MM.1S (cell line): ENCODE measurements around the gene DCHS2.

ENCODE experiments used
- DNase-seq: peaks from one replicate; pipeline ENCODE4 v3.0.0-alpha.2; 2015
- H2AFZ ChIP-seq: fragments of 300-600 bp; sonication (generic); 2 replicates; pipeline ENCODE4 v1.6.0; 2016; ENCODE audit warnings: antibody characterized with exemption, low read length
- H3F3A ChIP-seq: fragments of 300-600 bp; sonication (generic); 2 replicates; pipeline ENCODE4 v1.6.1; 2016; ENCODE audit warnings: mild to moderate bottlenecking, antibody characterized with exemption, low read length, moderate library complexity, mixed read lengths; ENCODE audit not compliant: insufficient read depth
- H3K27ac ChIP-seq: fragments of 300-600 bp; sonication (generic); 2 replicates; pipeline ENCODE4 v1.5.1; 2016; ENCODE audit warnings: mild to moderate bottlenecking, low read length
- H3K27me3 ChIP-seq: fragments of 300-600 bp; sonication (generic); replicated peaks from 2 replicates; pipeline ENCODE4 v1.6.0; 2016; ENCODE audit warnings: low read length; ENCODE audit not compliant: insufficient read depth
- H3K36me3 ChIP-seq: fragments of 300-600 bp; sonication (generic); replicated peaks from 2 replicates; pipeline ENCODE4 v1.6.1; 2016; ENCODE audit warnings: mild to moderate bottlenecking, low read length, mixed read lengths; ENCODE audit not compliant: insufficient read depth
- H3K4me1 ChIP-seq: fragments of 300-600 bp; sonication (generic); 2 replicates; pipeline ENCODE4 v1.6.1; 2016; ENCODE audit warnings: low read length, mixed read lengths
- H3K4me2 ChIP-seq: fragments of 300-600 bp; sonication (generic); 2 replicates; pipeline ENCODE4 v1.6.0; 2016; ENCODE audit warnings: low read depth, low read length
- H3K4me3 ChIP-seq: fragments of 300-600 bp; sonication (generic); 2 replicates; pipeline ENCODE4 v1.5.1; 2016; ENCODE audit warnings: low read length, mixed read lengths
- H3K79me2 ChIP-seq: fragments of 300-600 bp; sonication (generic); 2 replicates; pipeline ENCODE4 v1.6.1; 2016; ENCODE audit warnings: mixed run types, low read length, mixed read lengths
- H3K9ac ChIP-seq: fragments of 300-600 bp; sonication (generic); 2 replicates; pipeline ENCODE4 v1.6.1; 2016; ENCODE audit warnings: low read length, mixed read lengths
- H3K9me2 ChIP-seq: fragments of 300-600 bp; sonication (generic); replicated peaks from 2 replicates; pipeline ENCODE4 v1.6.1; 2016; ENCODE audit warnings: mild to moderate bottlenecking, low read length, mixed read lengths; ENCODE audit not compliant: insufficient read depth
- H3K9me3 ChIP-seq: fragments of 300-600 bp; sonication (generic); replicated peaks from 2 replicates; pipeline ENCODE4 v1.6.1; 2016; ENCODE audit warnings: mild to moderate bottlenecking, low read length, mixed read lengths; ENCODE audit not compliant: insufficient read depth
- H4K20me1 ChIP-seq: fragments of 300-600 bp; sonication (generic); 2 replicates; pipeline ENCODE4 v1.6.1; 2016; ENCODE audit warnings: mild to moderate bottlenecking, low read length, moderate library complexity, mixed read lengths; ENCODE audit not compliant: insufficient read depth
- CTCF ChIP-seq: fragments of 300-600 bp; sonication (generic); IDR thresholded peaks from 2 replicates; pipeline ENCODE4 v1.5.1; 2016; ENCODE audit warnings: antibody characterized with exemption, low read length, mixed read lengths
- EZH2 ChIP-seq: fragments of 300-600 bp; sonication (generic); optimal IDR thresholded peaks from 2 replicates; pipeline ENCODE3; 2017; ENCODE audit warnings: low read depth, mild to moderate bottlenecking, antibody characterized with exemption, low read length, mixed read lengths
- EZH2phosphoT487 ChIP-seq: fragments of 300-600 bp; sonication (generic); IDR thresholded peaks from 2 replicates; pipeline ENCODE4 v1.6.1; 2018; ENCODE audit warnings: antibody characterized with exemption, low read length

DCHS2 gene

GRCh38 chr4:154507156-154507555 is 15.6 kb upstream of the DCHS2 start:
- Histone ChIP-seq H2AFZ (no peak overlapping the region), H3K4me2 (no peak overlapping the region)

GRCh38 chr4:154506253-154506652 is 14.7 kb upstream of the DCHS2 start:
- no peak overlapping the region for H3K9ac ChIP-seq
- H3K4me1 ChIP-seq: no peaks in the 10 kb centered on the region
- no peak overlapping the region for H3K27ac ChIP-seq
- H3K27me3 ChIP-seq: no peaks in the 10 kb centered on the region
- TF ChIP-seq EZH2: no peak
- TF ChIP-seq EZH2phosphoT487: no peak
- TF ChIP-seq CTCF: peak; percentile 52
- no peak overlapping the region for H2AFZ ChIP-seq
- no peaks in the 10 kb centered on the region for H3F3A ChIP-seq
- no peak overlapping the region for H3K4me2 ChIP-seq
- peak; percentile 36 for DNase-seq
- H3K36me3 ChIP-seq: no peaks in the 10 kb centered on the region
- no peaks in the 10 kb centered on the region for H3K9me3 ChIP-seq
- H4K20me1 ChIP-seq: no peaks in the 10 kb centered on the region
- H3K9me2 ChIP-seq: no peaks in the 10 kb centered on the region
- no peak overlapping the region for H3K4me3 ChIP-seq
- H3K79me2 ChIP-seq: no peaks in the 10 kb centered on the region

More at GRCh38 chr4:154507156-154507555, 15.6 kb upstream of the DCHS2 start:
- Histone ChIP-seq H3K4me1 (no peaks in the 10 kb centered on the region), H4K20me1 (no peaks in the 10 kb centered on the region), H3K27me3 (no peaks in the 10 kb centered on the region), H3K27ac (no peak overlapping the region), H3K4me3 (no peak overlapping the region), H3K9me2 (no peaks in the 10 kb centered on the region), H3F3A (no peaks in the 10 kb centered on the region), H3K79me2 (no peaks in the 10 kb centered on the region), H3K36me3 (no peaks in the 10 kb centered on the region), H3K9me3 (no peaks in the 10 kb centered on the region), H3K9ac (no peak overlapping the region)
- TF ChIP-seq CTCF: no peak
- TF ChIP-seq EZH2: no peak
- no peak for TF ChIP-seq EZH2phosphoT487
- no peak for DNase-seq

- no peak overlapping the region for H3K9ac ChIP-seq
- no peaks in the 10 kb centered on the region for H3K4me1 ChIP-seq
- no peaks in the 10 kb centered on the region for H3K9me3 ChIP-seq
- H3F3A ChIP-seq: no peaks in the 10 kb centered on the region
- TF ChIP-seq CTCF (peak; percentile 62), EZH2phosphoT487 (no peak)
- no peaks in the 10 kb centered on the region for H3K79me2 ChIP-seq
- no peaks in the 10 kb centered on the region for H3K9me2 ChIP-seq
- no peaks in the 10 kb centered on the region for H4K20me1 ChIP-seq
- H3K27ac ChIP-seq: no peak overlapping the region
- H3K4me2 ChIP-seq: no peak overlapping the region
- H3K36me3 ChIP-seq: no peaks in the 10 kb centered on the region
- DNase-seq: peak; percentile 34
- no peaks in the 10 kb centered on the region for H3K27me3 ChIP-seq
- no peak overlapping the region for H3K4me3 ChIP-seq
- H2AFZ ChIP-seq: no peak overlapping the region
Measured at GRCh38 chr4:154503598-154503997, 12.0 kb upstream of the DCHS2 start.
